Sigmoid colon (tissue), 7 donors: Measurements from ENCODE around the gene SNTN. TPM values are rescaled to one million over a fixed set of nuclear protein-coding genes. Genes with fewer than 3 reads are reported as not detected.

Experiments
- DNase-seq: peaks from one replicate; pipeline ENCODE4 v3.0.0-alpha.2; 2019
- H3K27ac ChIP-seq, 4 donors: fragments of 200-600 bp; sonication (generic); one replicate each; pipeline ENCODE4 v1.5.1; 2016 to 2019; ENCODE audit warnings: mild to moderate bottlenecking in 1 of 4
- H3K27me3 ChIP-seq, 3 donors: fragments of 200-600 bp; sonication (generic); one replicate each; pipeline ENCODE4 v1.5.1; 2019; ENCODE audit warnings: mild to moderate bottlenecking in 1 of 3
- H3K36me3 ChIP-seq, 4 donors: fragments of 200-600 bp; sonication (generic); one replicate each; pipeline ENCODE4 v1.5.1; 2016 to 2019
- H3K4me1 ChIP-seq, 4 donors: fragments of 200-600 bp; sonication (generic); one replicate each; pipeline ENCODE4 v1.5.1; 2017 to 2019
- H3K4me3 ChIP-seq, 4 donors: fragments of 200-600 bp; sonication (generic); one replicate each; pipeline ENCODE4 v1.5.1; 2017 to 2019; ENCODE audit warnings: mild to moderate bottlenecking in 2 of 4, moderate library complexity in 1 of 4
- H3K9me3 ChIP-seq, 4 donors: fragments of 200-600 bp in 3 of 4; sonication (generic) in 3 of 4; one replicate each; pipeline versions ENCODE4 v1.5.1 to v1.6.1; 2013 to 2019
- EP300 ChIP-seq, 4 donors: sonication (generic); formaldehyde crosslinking; IDR thresholded peaks; one replicate each; pipeline ENCODE4 v1.6.1; 2017; ENCODE audit warnings: antibody characterized with exemption in 4 of 4
- POLR2A ChIP-seq, 2 donors: fragments of 450-650 bp; IDR thresholded peaks; one replicate each; pipeline ENCODE4 v1.6.1; 2016; ENCODE audit warnings: antibody characterized with exemption in 2 of 2, mild to moderate bottlenecking in 2 of 2, moderate library complexity in 2 of 2
- POLR2AphosphoS5 ChIP-seq, 4 donors: sonication (generic); formaldehyde crosslinking; IDR thresholded peaks; one replicate each; pipeline ENCODE4 v1.6.1; 2017; ENCODE audit warnings: antibody characterized with exemption in 4 of 4
- WGBS, 2 donors: extraction: QIAGEN DNeasy Blood & Tissue Kit; methylation state at CpG; one replicate each; pipeline ENCODE4 v1.1.7; 2013; 5-methylcytosine and 5-hydroxymethylcytosine counted together
- intact Hi-C: fragments of 100-400 bp; cut with DNase I; formaldehyde crosslinking; loops from one replicate; pipeline ENCODE4 v1.15.1; 2023
- polyA plus RNA-seq, 3 donors: library from polyadenylated mRNA; stranded (reverse); fragments of 200-250 nt; gene quantifications; one replicate each; pipeline ENCODE4 v1.2.3, GENCODE V29; 2013
- total RNA-seq, 4 donors: library from RNA; depleted of rRNA; stranded (reverse); fragments of >200 nt; gene quantifications; one replicate each; pipeline ENCODE4 v1.1.0, GENCODE V29; 2016
- TF ChIP-seq, protein P1 (sequence below), 4 experiments: fragments of 450-650 bp in 3 of 4; fragments of 200-600 bp in 1 of 4; IDR thresholded peaks; one replicate each; pipeline ENCODE4 v1.5.1; 2016 to 2019; ENCODE audit warnings: antibody characterized with exemption in 4 of 4, mild to moderate bottlenecking in 3 of 4, moderate library complexity in 2 of 4
- donor health status: healthy with polysubstance abuse.
- donor health status: Bipolar disorder and iron deficiency.
- donor health status: healthy.

The SNTN gene
- total and polyA plus RNA-seq, 7 donors = not detected

DNA sequence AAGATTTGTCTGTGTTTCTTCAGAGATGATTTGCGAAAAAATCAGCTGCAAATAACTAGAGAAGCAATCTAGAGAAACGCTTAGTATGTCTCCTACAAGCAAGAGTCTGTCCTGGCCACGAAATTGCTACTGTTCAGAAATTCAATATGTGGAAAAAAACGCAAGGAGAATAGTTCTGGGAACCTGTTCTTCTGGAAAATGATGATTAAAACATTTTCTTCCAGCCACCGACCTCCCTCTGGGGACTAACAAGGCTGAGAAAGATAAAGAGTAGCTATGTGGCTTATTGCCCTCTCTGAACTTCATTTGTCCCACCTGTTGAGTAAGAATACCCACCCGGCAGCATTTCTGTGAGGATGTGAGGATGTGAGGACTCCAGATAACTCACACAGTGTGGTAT lies 31.6 kb downstream of the SNTN start:
- DNase-seq = no peak
- Histone ChIP-seq H3K27ac (no peak overlapping the region), H3K36me3 (no peaks in the 10 kb centered on the region), H3K9me3 (no peaks in the 10 kb centered on the region), H3K4me3 (no peak overlapping the region), H3K4me1 (no peaks in the 10 kb centered on the region), H3K27me3 (no peaks in the 10 kb centered on the region)
- intact Hi-C loops = no loop called here
- TF ChIP-seq POLR2A (IDR thresholded peaks at IDR 0.05) (no peak), EP300 (IDR thresholded peaks at IDR 0.05) (no peak), POLR2AphosphoS5 (IDR thresholded peaks at IDR 0.05) (no peak)
- TF ChIP-seq, protein P1, sequence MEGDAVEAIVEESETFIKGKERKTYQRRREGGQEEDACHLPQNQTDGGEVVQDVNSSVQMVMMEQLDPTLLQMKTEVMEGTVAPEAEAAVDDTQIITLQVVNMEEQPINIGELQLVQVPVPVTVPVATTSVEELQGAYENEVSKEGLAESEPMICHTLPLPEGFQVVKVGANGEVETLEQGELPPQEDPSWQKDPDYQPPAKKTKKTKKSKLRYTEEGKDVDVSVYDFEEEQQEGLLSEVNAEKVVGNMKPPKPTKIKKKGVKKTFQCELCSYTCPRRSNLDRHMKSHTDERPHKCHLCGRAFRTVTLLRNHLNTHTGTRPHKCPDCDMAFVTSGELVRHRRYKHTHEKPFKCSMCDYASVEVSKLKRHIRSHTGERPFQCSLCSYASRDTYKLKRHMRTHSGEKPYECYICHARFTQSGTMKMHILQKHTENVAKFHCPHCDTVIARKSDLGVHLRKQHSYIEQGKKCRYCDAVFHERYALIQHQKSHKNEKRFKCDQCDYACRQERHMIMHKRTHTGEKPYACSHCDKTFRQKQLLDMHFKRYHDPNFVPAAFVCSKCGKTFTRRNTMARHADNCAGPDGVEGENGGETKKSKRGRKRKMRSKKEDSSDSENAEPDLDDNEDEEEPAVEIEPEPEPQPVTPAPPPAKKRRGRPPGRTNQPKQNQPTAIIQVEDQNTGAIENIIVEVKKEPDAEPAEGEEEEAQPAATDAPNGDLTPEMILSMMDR (IDR thresholded peaks at IDR 0.05) = no peak
- WGBS, 2 donors = 78 to 80% methylated on average over 6 of the region's 6 CpGs

DNA sequence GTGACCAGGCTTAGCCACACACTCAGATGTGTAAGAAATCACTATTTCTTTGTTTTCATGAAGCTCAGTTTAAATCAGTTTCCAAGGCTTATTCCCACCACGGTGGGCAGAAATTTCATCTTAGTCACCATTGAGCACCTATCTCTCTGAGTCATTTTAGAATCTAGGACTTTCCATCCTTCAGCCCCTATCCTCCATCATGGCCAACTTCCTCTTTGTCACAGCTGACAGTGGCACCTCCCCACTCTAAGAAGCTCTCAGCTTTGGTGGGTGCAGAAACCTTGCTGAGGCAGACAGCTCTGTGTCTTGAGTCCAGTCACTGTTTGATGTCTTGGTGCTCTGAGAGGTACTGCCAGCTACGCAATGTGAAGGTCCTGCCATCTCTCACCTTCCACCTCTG lies 32.9 kb downstream of the SNTN start:
- Histone ChIP-seq H3K36me3 (no peaks in the 10 kb centered on the region), H3K27ac (no peak overlapping the region), H3K4me3 (no peak overlapping the region), H3K27me3 (no peaks in the 10 kb centered on the region), H3K4me1 (no peaks in the 10 kb centered on the region), H3K9me3 (no peaks in the 10 kb centered on the region)
- no peak for DNase-seq
- TF ChIP-seq POLR2AphosphoS5 (IDR thresholded peaks at IDR 0.05) = no peak
- TF ChIP-seq EP300 (IDR thresholded peaks at IDR 0.05) = no peak
- TF ChIP-seq, protein P1 (IDR thresholded peaks at IDR 0.05) = no peak
- TF ChIP-seq POLR2A (IDR thresholded peaks at IDR 0.05) = no peak
- intact Hi-C loops = no loop called here
- WGBS, 2 donors = 94 to 96% methylated on average over 2 of the region's 2 CpGs

DNA sequence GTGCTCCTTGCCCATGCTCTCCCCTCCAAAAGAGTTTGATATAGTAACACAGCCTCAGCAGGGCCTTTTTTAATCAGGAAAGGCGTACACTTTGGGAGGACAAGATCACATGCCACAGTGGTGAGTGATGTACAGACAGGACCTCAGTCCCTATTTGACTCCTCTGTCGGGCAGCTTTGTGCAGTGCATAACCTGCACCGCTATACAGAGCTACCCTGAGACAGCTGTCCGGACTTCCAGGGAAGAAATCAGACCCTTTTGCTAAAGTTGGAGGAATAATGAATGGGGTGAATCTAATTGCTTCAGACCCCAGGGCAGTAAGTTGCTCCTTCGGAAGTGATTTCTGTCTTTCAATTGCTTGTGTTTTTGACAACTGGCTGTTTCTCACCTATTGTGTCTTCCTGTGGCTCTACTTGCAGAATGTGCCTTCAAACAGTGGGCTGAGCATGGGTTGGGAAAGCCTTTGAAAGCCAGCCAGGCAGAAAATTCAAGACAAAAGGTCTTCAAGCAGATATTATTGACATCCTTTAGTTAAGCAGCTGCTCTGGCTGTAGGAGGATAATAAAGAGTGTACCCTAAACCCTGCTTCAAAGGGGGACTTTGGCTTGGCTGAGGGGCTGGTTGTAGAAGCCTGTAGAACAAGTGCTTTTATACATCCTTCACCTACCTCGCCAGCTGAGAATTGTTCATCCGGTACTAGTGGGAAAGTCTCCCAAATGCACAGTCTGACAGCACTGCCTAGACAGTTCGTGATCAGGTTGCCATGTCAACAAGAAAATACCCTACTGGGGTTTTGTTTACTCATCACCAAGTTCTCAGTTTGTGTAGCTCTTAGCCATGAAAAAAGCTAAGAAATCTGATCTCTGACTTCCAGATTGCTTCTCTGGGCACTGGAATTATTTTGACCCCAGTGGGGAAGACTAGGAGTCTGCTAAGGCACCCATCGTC lies 35.1 kb downstream of the SNTN start:
- no peak overlapping the region for H3K4me3 ChIP-seq
- H3K27me3 ChIP-seq = no peaks in the 10 kb centered on the region
- DNase-seq = no peak
- H3K4me1 ChIP-seq = no peaks in the 10 kb centered on the region
- WGBS, 2 donors = 83 to 86% methylated on average over 9 of the region's 9 CpGs
- intact Hi-C loops = no loop called here
- no peaks in the 10 kb centered on the region for H3K9me3 ChIP-seq
- TF ChIP-seq EP300 (IDR thresholded peaks at IDR 0.05) = no peak
- TF ChIP-seq, protein P1 (IDR thresholded peaks at IDR 0.05) = no peak
- no peak for TF ChIP-seq POLR2A (IDR thresholded peaks at IDR 0.05)
- TF ChIP-seq POLR2AphosphoS5 (IDR thresholded peaks at IDR 0.05) = no peak
- no peak overlapping the region for H3K27ac ChIP-seq
- H3K36me3 ChIP-seq = no peaks in the 10 kb centered on the region

DNA sequence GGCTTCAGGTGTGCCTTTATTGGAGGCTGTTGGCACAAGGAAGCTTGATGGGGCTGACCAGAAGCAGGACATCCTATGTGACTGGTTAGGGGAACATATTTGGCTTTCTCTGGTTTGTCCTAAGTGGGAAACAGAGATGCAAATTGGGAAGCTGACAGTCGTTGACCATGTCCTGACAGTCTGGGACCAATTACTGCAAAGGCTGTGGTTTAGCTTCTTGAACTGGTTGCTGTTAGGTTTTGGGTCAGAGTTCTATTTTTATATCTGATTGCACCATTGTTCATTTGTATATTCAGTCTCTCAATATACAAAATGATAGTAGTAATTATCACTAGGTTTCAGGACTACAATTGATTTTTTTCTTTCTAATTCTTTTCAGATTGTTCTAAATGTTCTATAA lies 36.8 kb downstream of the SNTN start:
- Histone ChIP-seq H3K4me3 (no peak overlapping the region), H3K9me3 (peaks cover 0 to 5% (median 1%) of the 10 kb centered on the region in 4 donors), H3K4me1 (no peaks in the 10 kb centered on the region), H3K36me3 (no peaks in the 10 kb centered on the region), H3K27ac (no peak overlapping the region), H3K27me3 (no peaks in the 10 kb centered on the region)
- 67 to 70% methylated on average over 1 of the region's 1 CpG for WGBS, 2 donors
- intact Hi-C loops = no loop called here
- DNase-seq = no peak
- no peak for TF ChIP-seq POLR2A (IDR thresholded peaks at IDR 0.05)
- TF ChIP-seq, protein P1 (IDR thresholded peaks at IDR 0.05) = no peak
- no peak for TF ChIP-seq POLR2AphosphoS5 (IDR thresholded peaks at IDR 0.05)
- no peak for TF ChIP-seq EP300 (IDR thresholded peaks at IDR 0.05)
